ENCODE measurements around the gene ARHGEF17.
"Not testable (repeated sequence)": the region's sequence is repeated elsewhere in the genome, so short reads cannot be mapped to it uniquely, and the experiment has no call there.

Gene ARHGEF17

DNA sequence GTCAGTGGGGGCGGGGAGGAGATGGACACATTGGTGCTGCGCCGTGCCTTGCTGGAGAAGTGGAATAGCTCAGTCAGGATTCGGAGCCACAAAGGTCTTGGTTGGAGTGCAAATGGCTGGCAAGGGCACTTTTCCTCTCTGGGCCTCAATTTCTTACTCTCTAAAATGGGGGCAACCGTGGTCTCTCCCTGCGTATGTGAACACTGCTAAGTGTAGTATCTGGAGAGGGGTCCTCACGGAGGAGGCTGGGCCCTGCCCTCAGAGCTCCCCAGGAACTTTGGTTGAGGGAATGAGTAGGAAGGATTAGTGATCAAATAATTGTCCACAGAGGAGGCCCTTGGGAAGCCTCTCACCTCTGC lies 35.4 kb upstream of the ARHGEF17 start:
- no peak for DNase-seq

DNA sequence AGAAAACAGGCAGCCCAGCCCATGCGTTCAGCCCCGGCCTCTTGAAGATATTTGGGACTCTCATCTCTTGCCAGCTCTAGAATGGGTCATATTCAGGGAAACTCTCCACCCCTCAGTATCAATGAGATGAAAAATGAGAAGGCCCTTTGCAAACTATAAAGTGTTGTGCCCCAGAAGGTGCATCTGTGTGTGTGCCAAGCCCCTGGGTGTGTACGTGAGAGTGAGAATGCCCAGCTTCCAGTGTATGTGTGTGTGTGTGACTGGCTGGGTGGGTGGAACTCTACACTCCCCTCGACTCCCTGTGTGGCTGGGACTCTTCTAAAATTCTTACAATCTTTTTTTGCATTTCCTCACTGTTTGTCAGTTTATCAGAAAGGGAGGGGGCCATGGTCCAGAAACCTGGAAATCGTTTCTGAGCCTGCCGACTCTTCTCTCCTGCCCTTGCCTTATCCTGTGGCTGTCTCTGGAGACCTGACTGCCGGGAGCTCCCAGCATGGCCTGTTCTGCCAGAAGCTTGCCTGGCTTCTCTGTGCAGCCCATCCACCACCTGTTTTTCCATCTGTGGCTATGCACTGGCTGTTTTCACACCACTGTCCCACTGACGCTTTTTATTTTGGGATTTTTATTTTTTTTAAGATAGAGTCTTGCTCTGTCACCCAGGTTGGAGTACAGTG lies 34.7 kb upstream of the ARHGEF17 start:
- DNase-seq, result no peak

GRCh38 chr11:73274191-73274590 lies 33.9 kb upstream of the ARHGEF17 start:
- not testable (repeated sequence) for DNase-seq

DNA sequence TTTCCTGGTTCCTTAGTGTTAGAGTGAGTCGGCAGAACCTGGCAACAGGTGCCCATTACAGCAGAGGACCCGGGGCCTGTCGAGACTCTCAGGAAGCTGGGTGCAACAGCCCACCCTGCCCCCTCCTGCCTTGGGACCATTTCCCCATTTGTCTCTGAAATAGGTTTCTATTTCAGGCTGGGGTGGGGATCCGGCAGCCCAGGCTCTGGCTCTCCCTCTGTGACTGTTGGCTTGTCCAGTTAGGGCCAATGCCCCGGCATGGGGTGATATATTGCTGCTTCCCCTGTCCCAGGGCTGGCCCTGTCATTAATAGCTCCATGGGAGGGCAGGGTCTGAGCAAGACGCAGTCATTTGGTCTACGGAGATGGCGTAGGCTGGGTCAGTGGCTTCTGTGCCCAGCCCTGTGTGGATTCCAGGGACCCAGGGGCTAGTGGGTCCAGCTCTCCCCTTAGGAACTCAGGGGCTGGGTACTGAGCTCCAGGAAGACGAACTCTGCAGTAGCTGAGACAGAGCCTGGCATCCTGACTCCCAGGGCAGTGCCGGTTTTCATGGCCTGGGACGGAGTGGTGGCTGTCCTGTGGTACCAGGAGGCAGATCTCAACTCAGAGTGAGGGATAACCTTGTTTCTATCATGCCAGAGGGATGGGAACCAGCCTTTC lies 33.2 kb upstream of the ARHGEF17 start:
- no peak for DNase-seq

- DNase-seq, result no peak
Observed at GRCh38 chr11:73275381-73275750, 32.7 kb upstream of the ARHGEF17 start.

DNA sequence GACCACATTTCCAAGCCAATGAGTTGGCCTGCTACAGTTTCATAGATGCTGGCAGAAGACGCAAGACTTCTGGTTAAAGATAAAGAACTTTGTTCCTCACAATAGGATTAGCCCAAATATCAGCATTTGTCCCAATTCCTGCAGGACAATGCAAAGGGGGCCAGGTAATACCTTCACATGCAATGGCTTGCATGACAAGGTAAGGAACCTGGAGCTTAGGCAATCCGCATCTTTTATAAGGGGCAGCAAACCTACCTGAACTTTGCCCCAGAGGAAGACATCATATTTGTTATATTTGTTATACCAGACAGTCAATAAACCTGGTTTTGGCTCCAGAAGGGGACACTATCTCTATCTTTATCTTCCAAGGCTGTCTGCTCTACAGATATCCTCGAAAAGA lies 30.6 kb upstream of the ARHGEF17 start:
- DNase-seq, result no peak

DNA sequence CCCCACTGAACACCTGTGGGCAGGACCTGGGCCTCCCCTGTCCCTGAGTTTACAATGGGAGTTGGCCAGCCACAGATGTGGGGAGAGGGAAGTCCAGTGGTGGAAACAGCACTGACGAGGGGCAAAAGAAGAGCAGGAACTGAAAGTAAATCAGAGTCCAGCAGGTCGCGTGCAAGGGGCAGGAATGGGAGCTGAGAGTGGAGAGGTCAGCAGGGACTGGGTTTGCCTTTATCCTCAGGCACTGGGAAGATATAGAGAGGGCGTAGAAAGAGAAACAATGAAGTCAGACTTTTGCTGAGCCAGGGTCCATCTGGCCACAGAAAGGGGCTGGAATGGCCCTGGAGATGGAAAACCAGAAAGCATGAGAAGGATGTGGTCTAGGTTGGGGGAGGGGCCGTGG lies 27.4 kb upstream of the ARHGEF17 start:
- DNase-seq, result no peak

DNA sequence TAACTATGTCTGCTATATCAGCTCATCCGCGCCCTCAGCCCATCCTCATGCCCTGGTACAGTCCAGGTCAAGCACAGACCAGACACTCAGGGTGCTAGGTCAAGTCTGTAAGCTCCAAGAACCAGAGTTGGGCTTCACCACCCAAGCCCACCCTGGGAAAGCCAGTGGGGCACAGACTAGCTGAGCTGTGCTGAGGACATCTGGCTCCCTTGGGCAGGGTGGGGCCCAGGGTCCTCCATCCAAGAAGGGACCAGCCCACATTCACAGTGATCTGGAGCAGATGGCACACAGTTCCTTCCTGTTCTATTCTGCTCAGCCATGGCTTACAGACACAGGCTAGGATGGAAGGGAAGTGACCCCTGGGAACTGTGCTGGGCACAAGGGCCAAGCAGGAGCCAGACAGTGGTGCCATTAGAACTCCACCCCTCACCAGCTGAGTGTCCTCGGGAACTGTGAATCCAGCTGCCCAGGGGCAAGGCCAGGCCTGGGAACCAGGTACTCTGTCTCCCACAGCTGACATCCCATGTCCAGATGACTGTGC lies 26.8 kb upstream of the ARHGEF17 start:
- DNase-seq, result no peak

- no peak for DNase-seq
Observed at GRCh38 chr11:73281796-73282660, 26.0 kb upstream of the ARHGEF17 start.

- no peak for DNase-seq
Observed at GRCh38 chr11:73283276-73284000, 24.6 kb upstream of the ARHGEF17 start.

DNA sequence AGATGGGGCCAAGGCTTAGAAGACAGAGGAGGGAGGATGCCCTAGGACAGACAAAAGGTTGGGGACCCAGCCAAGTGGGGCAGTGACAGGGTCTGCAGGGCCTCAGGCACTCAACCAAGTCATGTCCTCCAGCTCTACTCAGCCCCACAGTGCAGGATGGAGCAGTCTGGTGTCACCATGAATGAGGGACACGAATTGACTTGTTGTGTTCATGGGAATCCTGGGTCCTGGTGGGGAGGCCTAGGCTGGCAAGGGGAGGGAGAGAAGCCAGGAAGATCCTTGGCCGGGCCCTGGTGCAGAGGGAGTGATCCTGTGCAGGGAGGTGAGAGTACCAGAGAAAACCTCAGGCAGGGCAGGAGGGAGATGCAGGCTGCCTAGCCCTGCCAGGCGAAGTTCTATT lies 24.0 kb upstream of the ARHGEF17 start:
- DNase-seq, result no peak

DNA sequence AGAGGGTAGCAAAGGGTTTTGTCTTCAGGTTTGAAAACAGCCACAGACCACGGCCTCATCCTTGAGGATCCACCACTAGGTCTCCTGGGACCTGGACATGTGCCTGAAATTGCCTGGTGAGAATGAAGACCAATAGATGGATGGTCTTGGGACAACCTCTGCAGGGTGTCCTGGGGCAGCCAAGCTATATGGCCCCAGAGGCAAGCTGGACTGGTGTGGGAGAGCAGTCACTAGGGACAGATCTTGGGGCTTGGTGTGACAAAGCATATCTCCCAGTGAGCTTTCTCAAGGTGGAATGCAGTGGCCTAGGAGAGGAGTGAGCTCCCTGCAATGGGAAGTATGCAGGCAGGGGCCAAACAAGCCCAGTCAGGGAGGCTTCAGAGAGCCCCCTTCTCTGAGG lies 22.4 kb upstream of the ARHGEF17 start:
- no peak for DNase-seq

DNA sequence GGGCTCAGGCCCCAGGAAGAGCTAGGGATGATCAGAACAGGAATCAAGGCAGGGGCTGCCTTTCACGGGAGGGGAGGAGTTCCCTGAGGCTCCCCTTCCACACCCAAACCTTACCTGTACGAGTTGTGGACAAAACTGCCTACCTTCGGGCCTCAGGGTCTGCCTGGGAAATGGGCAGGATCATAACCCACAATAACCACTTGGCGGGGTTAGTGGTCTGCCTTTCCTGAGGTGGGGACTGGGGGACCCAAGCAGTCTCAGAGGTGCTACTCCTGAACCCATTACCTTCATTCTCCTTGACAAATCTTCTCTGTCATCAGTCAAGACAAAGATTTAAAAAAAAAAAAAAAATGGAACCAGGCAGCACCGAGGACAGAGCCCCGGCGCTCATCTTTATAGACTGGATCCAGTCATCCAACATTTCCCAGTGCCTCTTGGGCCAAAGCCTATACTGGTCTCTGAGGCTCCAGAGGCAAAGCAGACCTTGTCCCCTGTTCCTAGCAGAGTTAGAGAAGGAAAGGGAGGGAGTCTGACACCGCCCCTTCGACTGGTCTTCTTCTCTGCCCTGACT lies 21.8 kb upstream of the ARHGEF17 start:
- DNase-seq, result no peak

DNA sequence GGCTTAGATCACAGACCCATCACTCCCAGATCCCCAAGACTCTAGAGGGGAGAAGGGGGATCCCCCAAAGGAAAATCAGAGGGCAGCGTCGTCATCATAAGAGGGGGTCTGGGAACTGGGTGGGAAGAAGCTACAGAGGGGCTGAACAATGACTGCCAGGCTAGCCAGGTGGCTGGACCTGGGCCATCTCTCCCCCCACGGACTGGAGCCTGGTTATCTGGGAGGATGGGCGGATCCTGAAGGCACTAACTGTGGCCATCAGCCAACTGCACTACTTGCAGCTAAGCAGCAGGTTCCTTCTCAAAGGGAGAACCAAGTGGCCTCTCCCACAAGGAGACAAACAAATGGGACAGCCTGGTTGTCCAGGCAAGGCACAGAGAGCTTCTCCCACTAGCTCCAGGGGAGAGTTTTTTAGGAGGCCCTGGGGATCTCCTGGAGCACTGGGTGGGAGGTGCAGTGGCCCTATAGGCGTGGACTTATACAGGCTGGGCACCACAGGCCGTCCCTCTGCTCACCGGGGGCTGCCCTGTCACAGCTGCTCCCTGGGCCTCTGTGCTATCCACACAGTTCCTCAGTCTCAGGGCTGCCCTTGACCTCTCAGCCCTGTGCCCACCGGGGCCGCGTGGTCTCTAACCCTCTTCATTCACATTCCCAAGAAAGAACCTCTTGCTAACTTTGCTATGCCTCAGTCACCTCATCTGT lies 20.5 kb upstream of the ARHGEF17 start:
- DNase-seq, result no peak

GRCh38 chr11:73288192-73288872 lies 19.7 kb upstream of the ARHGEF17 start:
- DNase-seq, result no peak

GRCh38 chr11:73288873-73289707 lies 19.0 kb upstream of the ARHGEF17 start:
- DNase-seq, result peak; percentile 64

- DNase-seq, result no peak
Observed at GRCh38 chr11:73290536-73290935, 17.5 kb upstream of the ARHGEF17 start.

- DNase-seq, result no peak
Observed at GRCh38 chr11:73291196-73291595, 16.9 kb upstream of the ARHGEF17 start.

GRCh38 chr11:73291781-73292524 lies 16.1 kb upstream of the ARHGEF17 start:
- no peak for DNase-seq

- DNase-seq, result no peak
Observed at GRCh38 chr11:73292525-73292894, 15.6 kb upstream of the ARHGEF17 start.

Measured in activated CD4-positive, alpha-beta T cell treated with anti-CD3 and anti-CD28 coated beads for 48 hours (primary cell).